GM18526 (cell line): Measurements from ENCODE around the gene MPHOSPH9.

Experiments
- POLR2A ChIP-seq: IDR thresholded peaks from 3 replicates; pipeline ENCODE4 v1.6.1; 2011; ENCODE audit not compliant: insufficient read length; ENCODE audit errors: extremely low read depth

MPHOSPH9 gene

DNA sequence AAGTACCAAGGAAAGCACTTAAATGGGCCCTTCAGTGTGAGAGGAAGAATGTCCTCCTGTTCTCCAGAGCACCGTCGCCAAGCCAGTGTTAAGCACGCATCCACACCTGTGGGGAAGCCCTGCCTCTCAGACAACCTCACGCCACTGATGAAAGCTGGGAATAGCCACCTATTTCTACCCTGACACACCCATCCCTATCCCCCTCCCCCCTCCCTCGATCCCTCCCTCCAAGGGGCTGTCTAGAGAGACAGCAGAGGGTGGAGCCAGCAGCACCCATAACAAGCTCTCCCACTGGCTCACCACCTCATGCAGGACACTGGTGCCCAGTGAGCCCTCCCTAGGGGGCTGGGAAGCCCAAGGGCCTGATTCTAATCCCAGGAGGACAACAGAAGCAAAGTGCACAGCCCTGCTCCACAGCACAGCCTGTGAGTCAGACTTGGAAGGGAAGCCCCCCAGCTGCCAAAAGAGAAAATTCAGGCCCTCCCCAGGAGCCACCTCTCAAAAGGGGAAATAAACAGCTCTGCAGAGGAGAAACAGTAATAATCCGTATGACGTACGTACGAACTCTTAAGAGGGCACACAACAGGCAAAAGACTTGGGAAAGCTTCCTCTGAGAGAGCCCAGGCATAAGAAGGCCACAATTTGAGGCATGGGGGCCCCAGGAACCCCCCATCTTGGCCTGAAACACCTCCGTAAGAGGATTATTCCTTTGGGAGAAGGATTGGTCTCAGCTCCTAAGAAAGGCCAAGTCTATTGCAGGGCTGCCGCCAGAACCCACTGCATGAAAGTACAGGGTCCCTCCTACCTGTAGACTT, 89.8 kb downstream of the MPHOSPH9 start:
- TF ChIP-seq POLR2A, result no peak

DNA sequence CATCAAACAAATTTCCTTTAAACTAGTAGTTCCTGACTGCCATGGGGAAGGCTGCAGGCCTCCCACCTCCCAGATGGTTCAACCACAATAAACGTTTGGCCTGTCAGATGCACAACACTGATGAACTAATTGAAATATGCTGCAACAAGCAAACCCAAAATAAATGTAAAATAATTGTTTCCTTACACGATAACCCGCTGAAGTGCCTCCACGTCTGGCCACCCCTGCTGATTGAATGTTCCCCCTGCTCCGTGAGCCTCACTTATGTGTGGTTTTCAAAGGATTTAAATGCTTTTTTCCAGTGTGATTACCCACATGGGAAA, 90.5 kb downstream of the MPHOSPH9 start:
- no peak for TF ChIP-seq POLR2A

DNA sequence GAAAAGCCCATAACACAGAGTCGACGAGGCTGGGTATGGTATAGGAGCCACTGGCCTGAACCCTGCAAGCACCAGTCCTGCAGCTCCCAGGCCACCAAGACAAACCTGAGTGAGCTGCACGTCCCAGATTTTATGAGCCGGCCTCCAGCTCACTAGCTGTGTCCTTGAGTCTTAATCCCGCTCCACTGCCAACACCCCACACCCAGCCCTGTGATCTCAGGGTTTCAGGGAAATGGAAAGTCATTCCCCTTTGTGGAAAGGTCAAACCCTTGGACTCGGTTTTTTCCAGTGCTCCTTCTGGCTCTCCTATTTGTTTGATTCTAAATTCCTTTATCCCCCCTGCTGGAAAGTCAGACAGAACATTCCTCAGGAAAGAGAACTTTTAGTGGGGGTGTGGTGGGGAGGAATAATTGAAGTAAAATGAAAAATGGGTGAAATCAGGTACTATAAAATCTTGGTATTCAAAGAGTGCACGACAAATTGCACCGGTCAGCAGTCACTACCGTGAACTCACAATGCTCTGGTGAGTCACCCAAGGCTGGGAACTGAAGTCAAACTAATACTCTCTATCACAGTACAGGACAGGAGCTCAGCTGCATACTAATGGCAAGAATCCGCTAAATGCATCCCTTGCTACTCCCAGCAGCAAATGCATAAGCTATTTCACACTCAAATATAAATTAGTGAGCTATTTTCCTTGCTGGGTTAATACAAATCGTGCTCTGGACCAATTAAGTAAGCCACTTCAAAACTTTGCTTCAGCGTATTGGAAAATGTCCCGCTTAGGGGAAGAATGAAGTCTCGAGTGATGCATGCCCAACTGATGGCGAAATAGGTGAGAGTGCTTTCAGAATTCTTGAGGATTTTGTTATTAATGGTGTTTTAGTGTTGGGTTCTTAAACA, 91.1 kb downstream of the MPHOSPH9 start:
- TF ChIP-seq POLR2A, result no peak

DNA sequence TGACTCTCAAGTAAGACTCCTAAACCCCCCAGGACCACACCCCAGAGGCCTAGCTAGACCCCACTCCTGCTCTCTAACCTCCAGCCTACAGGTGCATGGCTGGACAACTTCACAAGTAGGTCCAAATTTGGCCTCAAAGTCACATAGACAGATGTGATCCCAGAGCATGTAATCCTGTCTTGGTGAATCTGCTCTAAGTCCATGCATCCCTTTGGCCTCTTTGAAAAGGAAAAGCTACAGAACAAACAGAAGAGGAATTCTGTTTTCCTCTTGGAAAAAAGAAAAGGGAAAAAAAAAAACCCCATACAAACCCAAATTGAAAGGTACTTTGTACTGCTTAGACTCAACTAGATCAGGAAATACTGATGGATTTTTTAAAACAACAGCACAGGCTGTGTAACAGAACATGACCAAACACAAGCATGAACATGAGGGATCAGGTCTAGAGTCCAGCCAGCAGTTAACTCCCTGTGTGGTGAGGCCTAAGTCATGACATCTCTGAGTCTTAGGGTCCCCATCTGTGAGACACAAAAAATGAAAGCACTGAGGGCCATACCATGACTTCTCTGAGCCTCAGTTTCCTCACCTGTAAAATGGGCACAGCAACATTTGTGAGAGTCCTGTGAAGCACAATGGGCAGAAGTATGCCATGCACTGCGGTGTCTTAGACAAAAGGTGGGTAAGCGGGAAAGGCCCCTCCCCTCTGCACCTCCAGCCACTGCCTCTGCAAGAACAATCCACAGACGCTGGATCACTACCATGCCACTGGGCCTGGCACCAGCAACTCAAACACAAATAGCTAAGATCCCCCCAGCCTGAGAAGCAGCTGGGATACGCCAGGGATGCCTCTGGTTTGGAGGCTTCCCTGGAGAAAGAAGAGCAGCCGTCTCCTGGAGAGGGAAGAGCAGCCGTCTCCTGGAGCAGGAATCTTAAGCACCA, 92.0 kb downstream of the MPHOSPH9 start:
- no peak for TF ChIP-seq POLR2A

DNA sequence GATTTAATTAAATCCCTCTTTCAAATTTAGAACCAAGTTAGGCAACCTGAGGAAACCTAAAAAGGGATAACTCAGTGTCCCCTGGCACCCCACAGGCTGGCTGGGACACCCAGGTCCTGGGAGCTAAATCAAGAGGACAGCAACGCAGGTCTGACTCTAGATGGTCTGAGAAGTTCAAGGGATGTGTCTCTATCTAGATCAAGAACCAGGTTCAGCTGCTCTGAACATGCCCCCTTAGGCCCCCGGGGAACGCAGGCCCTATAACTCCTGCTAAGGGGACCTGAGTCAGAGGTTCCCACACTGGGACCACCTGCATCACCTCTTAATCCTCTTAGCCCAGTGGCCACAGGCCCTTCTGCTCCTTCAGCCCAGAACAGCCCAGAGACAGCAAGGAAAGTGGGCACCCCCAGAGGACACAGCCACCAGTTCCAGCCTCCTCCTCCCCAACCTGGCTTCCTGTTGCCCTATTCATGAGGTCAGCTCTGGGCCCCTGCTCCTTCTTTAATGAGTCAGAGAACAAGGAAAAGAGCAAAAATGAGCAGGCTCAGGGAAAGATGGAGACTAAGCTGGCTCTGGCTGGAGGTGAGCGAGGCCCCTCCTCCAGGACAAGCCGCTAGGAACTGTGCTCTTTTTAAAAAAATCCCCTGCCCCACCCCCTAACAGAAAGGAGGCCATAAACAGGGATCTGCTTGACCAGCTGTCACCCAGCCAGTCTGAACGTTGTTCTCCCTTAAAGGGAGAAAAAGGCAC, 92.8 kb downstream of the MPHOSPH9 start:
- no peak for TF ChIP-seq POLR2A

DNA sequence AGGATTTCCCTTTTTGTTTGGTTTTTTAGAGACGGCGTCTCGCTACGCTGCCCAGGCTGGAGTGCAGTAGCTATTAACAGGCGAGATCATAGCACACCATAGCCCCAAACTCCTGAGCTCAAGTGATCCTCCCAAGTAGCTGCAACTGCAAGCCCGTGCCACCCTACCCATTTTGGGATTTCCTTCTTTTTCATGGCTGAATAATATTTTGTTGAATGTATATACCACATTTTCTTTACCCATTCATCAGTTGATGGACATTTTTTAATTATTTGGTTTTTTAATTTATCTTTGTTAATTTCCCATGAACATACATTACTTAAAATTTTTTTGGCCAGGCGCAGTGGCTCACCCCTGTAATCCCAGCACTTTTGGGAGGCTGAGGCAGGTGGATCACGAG, 97.3 kb downstream of the MPHOSPH9 start:
- TF ChIP-seq POLR2A, result no peak

DNA sequence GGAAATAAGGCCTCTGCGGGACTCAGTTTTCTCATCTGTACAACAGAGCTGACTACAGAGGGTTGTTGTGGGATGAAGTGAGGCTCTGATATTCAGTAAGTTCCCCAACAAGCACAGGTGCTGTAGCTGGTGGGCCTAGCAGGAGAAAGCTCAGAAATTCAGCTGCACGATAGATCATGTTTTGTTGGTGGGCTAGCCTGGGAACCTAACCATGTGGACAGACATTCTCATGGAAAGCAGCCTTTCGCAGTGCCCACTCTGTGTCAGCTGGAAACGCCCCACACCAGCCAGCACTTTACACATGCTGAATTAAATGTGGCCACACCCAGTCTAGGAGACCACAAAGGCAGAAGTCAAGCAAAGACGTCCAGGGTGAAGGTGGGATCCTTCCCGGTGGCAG, 98.1 kb downstream of the MPHOSPH9 start:
- no peak for TF ChIP-seq POLR2A

DNA sequence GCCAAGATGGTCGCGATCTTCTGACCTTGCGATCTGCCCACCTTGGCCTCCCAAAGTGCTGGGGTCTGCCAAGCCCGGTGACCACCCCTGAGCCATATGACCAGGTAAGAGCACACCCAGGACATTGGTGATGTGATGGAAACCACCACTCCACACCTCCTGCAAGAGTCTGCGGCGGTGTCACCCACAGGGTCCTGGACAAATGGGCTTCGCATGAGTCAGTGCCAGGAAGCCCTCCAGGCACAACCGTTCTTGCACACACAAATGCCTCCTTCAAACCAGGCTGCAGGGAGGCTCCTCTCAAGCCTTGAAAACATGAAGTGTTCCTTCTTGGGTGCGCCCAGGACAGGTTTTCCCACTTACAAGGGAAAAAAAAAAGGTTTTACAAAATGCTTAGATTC, 98.7 kb downstream of the MPHOSPH9 start:
- TF ChIP-seq POLR2A, result no peak

DNA sequence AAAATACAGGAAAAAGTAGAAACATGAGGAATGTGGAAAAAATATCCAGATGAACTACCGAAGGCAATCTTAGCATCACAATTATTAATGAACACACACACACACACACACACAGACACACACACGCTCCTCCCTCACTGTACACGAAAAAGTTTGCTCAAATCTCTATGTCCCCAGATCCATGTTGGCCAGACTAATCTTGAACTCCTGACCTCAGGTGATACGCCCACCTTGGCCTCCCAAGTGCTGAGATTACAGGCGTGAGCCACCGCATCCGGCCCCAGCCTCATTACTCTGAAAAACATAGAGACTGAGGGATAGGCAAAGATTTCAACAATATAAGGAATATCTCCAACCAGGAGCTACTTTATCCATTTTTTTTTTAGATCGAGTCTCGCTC, 99.2 kb downstream of the MPHOSPH9 start:
- TF ChIP-seq POLR2A, result no peak

DNA sequence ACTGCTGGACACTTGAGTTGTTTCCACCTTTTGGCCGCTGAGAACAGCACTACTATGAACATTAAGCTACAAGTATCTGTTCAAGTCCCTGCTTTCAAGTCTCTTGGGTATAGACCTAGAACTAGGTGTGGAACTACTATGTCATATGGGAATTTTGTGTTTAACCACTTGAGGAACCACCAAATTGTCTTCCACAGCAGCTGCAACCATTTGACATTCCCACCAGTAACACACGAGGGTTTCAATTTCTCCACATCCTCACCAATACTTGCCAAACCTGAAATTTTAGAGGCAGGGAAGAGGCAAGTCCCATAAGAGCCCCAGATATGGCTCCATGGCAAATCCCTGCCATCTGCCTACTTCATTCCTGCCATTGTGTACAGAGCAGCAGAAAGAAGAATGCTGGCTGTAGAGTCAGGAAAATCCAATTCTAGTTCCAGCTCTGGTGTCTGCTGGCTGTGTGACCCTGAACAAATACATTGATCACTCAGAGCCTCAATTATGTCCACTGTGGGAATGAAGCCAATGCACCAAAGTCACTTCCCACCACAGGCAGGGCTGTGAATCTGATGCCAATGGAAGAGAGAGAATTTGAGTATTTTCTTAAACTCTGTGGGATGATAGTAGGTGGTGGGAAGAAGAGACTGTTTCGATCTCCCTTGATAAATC, 99.9 kb downstream of the MPHOSPH9 start:
- TF ChIP-seq POLR2A, result no peak

DNA sequence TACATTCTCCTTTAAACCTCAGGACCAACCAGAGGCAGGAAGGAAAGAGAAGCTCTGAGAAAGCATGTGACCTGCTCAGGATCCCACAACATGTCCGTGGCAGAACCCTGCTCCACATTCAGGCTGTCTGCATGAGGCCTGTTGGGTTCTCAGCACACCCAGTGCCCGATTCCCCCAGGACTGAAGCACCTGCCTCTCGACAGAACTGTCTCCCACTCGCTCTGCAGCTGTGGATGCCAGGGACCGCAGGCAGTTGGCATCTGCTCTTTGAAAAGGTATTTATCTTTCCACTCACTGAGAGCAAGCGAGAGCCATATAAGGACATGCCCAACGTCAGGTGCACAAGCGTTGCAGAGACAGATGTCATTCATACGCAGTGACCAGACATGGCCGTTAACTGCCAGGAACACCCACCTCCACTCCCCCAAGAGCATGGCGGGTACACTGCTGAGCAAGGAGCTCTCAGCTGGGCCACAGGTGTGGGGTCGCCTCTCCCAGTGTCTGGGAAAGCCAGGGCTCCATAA, 101.0 kb downstream of the MPHOSPH9 start:
- TF ChIP-seq POLR2A, result no peak

DNA sequence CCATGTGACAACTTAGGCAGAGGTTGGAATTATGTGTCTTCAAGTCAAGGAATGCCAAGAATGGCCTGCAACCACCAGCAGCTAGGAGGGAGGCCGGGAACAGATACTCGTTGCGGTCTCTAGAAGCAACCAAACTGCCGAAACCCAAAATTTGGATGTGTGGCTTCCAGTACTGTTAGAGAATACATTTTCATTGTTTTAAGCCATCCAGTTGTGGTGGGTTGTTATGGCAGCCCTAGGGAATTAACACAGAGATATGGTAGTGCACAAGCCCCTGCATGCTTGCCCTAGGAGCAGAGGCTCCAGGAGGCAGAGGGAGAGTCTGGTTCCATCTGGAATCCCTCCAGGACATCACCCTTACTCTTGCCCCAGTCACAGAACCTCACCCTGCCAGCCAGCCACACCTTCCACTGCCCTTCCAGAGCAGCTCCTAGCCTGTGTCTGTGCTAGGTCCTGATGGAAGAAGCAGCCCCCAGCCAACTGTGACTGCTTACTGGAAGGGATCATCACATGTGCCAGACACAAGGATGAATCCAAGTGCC, 101.6 kb downstream of the MPHOSPH9 start:
- TF ChIP-seq POLR2A, result no peak

DNA sequence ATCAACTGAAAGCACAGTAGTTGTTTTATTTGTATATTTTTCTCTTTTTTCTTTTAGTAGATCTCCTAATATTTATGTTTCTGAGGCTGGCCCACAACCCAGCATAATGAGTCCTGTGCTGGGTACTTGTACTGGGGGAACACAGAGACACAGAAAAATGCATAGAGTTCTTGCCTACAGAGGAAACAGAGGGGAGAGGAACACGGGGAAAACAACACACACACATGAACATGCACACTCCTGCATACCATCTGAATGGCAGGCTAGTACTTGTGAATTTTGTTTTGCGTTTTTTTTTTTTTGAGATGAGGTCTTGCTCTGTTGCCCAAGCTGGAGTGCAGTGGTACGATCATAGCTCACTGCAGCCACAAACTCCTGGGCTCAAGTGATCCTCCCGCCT, 103.3 kb downstream of the MPHOSPH9 start:
- no peak for TF ChIP-seq POLR2A

DNA sequence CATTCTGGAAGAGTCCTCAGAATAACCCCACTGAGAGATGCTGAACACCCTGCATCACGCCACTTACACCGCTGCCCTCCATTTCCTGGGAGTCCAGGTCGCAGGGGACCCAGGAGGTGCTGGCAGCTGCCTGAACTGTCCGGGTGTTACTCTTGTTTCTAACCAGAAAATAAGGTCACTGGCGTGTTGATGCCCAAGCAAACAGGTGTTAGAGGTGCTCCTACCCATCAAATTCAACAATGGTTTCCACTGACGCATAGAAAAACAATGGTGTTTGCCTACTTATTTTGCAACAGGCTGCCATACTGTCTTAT, 105.8 kb downstream of the MPHOSPH9 start:
- no peak for TF ChIP-seq POLR2A
